K562 (cell line): Measurements from ENCODE around the gene FKBP9. TPM values are rescaled to one million over a fixed set of nuclear protein-coding genes. Genes with fewer than 3 reads are reported as not detected.

Experiments used
- CLOCK ChIP-seq: fragments of 250-450 bp; sonication (Bioruptor Pico); IDR thresholded peaks from 2 replicates; pipeline ENCODE4 v1.4.0; 2020; ENCODE audit warnings: mild to moderate bottlenecking, moderate library complexity, borderline replicate concordance
- FIP1L1 ChIP-seq: fragments of 200-400 bp; formaldehyde crosslinking; IDR thresholded peaks from 2 replicates; pipeline ENCODE4 v1.6.1; 2018; ENCODE audit warnings: mild to moderate bottlenecking, low read depth, low read length; ENCODE audit not compliant: poor library complexity, severe bottlenecking
- MTA3 ChIP-seq: fragments of 450-650 bp; formaldehyde crosslinking; IDR thresholded peaks from 2 replicates; pipeline ENCODE4 v1.6.1; 2017; ENCODE audit warnings: mild to moderate bottlenecking, borderline replicate concordance
- MYBL2 ChIP-seq, 2 experiments: fragments of 450-650 bp in 1 of 2; sonication (generic) in 1 of 2; formaldehyde crosslinking in 1 of 2; IDR thresholded peaks; 2 replicates each; pipeline versions ENCODE4 v1.6.1 to v1.8.1; 2017 to 2022; ENCODE audit warnings: borderline replicate concordance in 1 of 2, inconsistent platforms in 1 of 2, low read depth in 1 of 2, mild to moderate bottlenecking in 1 of 2, missing genetic modification reagents in 1 of 2, moderate library complexity in 1 of 2
- PKNOX1 ChIP-seq: fragments of 450-650 bp; IDR thresholded peaks from 2 replicates; pipeline ENCODE4 v1.6.1; 2016
- POLR2H ChIP-seq: IDR thresholded peaks from 2 replicates; pipeline ENCODE4 v1.6.1; 2016; ENCODE audit warnings: missing genetic modification characterization, low read depth, mild to moderate bottlenecking, control low read depth, missing compliant biosample characterization, moderate library complexity
- SIRT6 ChIP-seq: IDR thresholded peaks from one replicate; pipeline ENCODE4 v1.6.1; 2012; ENCODE audit warnings: low read depth, mild to moderate bottlenecking, control low read depth, inconsistent platforms, low read length, moderate library complexity
- SMARCC2 ChIP-seq: fragments of 450-650 bp; IDR thresholded peaks from 2 replicates; pipeline ENCODE4 v1.6.1; 2017; ENCODE audit warnings: antibody characterized with exemption, moderate library complexity, mild to moderate bottlenecking, low read depth
- STAT5B ChIP-seq: fragments of 250-450 bp; sonication (Bioruptor Pico); IDR thresholded peaks from 2 replicates; pipeline ENCODE4 v1.8.0; 2021; ENCODE audit warnings: mild to moderate bottlenecking, inconsistent platforms
- TAF15 ChIP-seq: fragments of 200-400 bp; formaldehyde crosslinking; IDR thresholded peaks from 2 replicates; pipeline ENCODE4 v1.6.1; 2017; ENCODE audit warnings: mild to moderate bottlenecking, low read depth, low read length, moderate library complexity
- TFAP4 ChIP-seq: sonication (generic); formaldehyde crosslinking; IDR thresholded peaks from 2 replicates; pipeline ENCODE4 v1.8.0; 2022; ENCODE audit warnings: missing genetic modification reagents, mild to moderate bottlenecking, moderate library complexity, borderline replicate concordance
- USF1 ChIP-seq: sonication (generic); formaldehyde crosslinking; IDR thresholded peaks from 2 replicates; pipeline ENCODE4 v1.9.0; 2022; ENCODE audit warnings: mild to moderate bottlenecking, missing genetic modification reagents
- ZNF639 ChIP-seq, 2 experiments: fragments of 200-800 bp in 1 of 2; sonication (Bioruptor generic) in 1 of 2; sonication (generic) in 1 of 2; formaldehyde crosslinking in 1 of 2; IDR thresholded peaks in 1 of 2; conservative IDR thresholded peaks in 1 of 2; 2 replicates each; pipeline versions ENCODE4 v1.5.0 to v1.6.1; 2016 to 2020; ENCODE audit warnings: missing compliant biosample characterization in 1 of 2, missing genetic modification characterization in 1 of 2, missing genetic modification reagents in 1 of 2
- ZNF830 ChIP-seq: fragments of 250-450 bp; sonication (Bioruptor Pico); IDR thresholded peaks from 2 replicates; pipeline ENCODE4 v1.5.0; 2021; ENCODE audit warnings: mild to moderate bottlenecking
- polyA plus RNA-seq, 8 experiments: library from polyadenylated mRNA; depleted of rRNA in 4 of 8; stranded (reverse) in 5 of 8; unstranded in 3 of 8; fragments of >200 nt; fragmentation: Nextera tagmentation in 2 of 8; fragmentation: Illumina TruSeq in 1 of 8; extraction: Ambion mirVana in 2 of 8; extraction: Trizol in 1 of 8; gene quantifications; 2 replicates each; pipeline versions ENCODE4 v1.2.1 to v1.2.3, GENCODE V29; 2011 to 2014; ENCODE audit warnings: inconsistent platforms in 1 of 8, missing spikeins in 1 of 8
- total RNA-seq, 7 experiments: library from RNA; depleted of rRNA in 6 of 7; stranded (reverse); fragments of >200 nt in 6 of 7; fragmentation: Illumina TruSeq in 2 of 7; extraction: Trizol in 2 of 7; gene quantifications; 2 replicates each; pipeline versions ENCODE4 v1.2.1 to v1.2.3, GENCODE V29; 2011 to 2021; ENCODE audit warnings: low replicate concordance in 1 of 7

The FKBP9 gene
- total and polyA plus RNA-seq, 9 of the 15 experiments (the other 6 are each of a cell fraction or from before 2014, with no cell fraction given): 5.9 to 23.7 (median 15.8) TPM

- TF ChIP-seq PKNOX1: no peak
- TF ChIP-seq POLR2H: 0 out of 2 replicates have a peak, but pooled peaks have one; percentile 17
- no peak for TF ChIP-seq SMARCC2
- no peak for TF ChIP-seq SIRT6
- TF ChIP-seq STAT5B (CRISPR knock-in tag): no peak
- no peak for TF ChIP-seq CLOCK (CRISPR knock-in tag)
- 0 out of 4 replicates have a peak, but pooled peaks of 1 of the 2 experiments have one; percentile 17 for TF ChIP-seq ZNF639 (CRISPR knock-in tag; conservative IDR thresholded peaks at IDR 0.05 in 1 of 2, IDR thresholded peaks at IDR 0.05 in 1 of 2)
- peak; percentile 89; the same call in 1 of the 2 replicates for TF ChIP-seq MTA3
- TF ChIP-seq TFAP4 (CRISPR knock-in tag): no peak
- no peak for TF ChIP-seq MYBL2 (IDR thresholded peaks at IDR 0.05; ENCODE audit: low read depth)
- no peak for TF ChIP-seq MYBL2 (CRISPR knock-in tag; IDR thresholded peaks at IDR 0.05; ENCODE audit: borderline replicate concordance)
- TF ChIP-seq FIP1L1: peak; percentile 67
- TF ChIP-seq USF1: no peak
- no peak for TF ChIP-seq ZNF830 (CRISPR knock-in tag)
- TF ChIP-seq TAF15: no peak
Measured at GRCh38 chr7:32957326-32958045, at the start of gene FKBP9 (continued).
